Endothelial cell of umbilical vein (primary cell): ENCODE data around the gene RLN3. TPM values are rescaled to one million over a fixed set of nuclear protein-coding genes. Genes with fewer than 3 reads are reported as not detected.

Experiments
- BruUV-seq: library from RNA; stranded (reverse); fragments of 400-500 nt; replicated peaks from 2 replicates; lab custom pipeline; 2021; lab: Mats Ljungman, UMichigan
- CTCF ChIA-PET: fragments of 300-600, 350-600 bp; sonication (Branson Sonifier 250); formaldehyde crosslinking; loops from one replicate; lab custom pipeline; 2021; ENCODE audit warnings: antibody characterized with exemption, inconsistent platforms; lab: Charles Lee
- POLR2A ChIA-PET: fragments of 300-600, 350-600 bp; sonication (Branson Sonifier 250); formaldehyde crosslinking; loops from one replicate; lab custom pipeline; 2021; ENCODE audit warnings: antibody characterized with exemption, inconsistent platforms; lab: Charles Lee
- DNase-seq: peaks from one replicate; pipeline ENCODE4 v3.0.0-alpha.2; 2011; ENCODE audit warnings: low read depth, low spot score
- FAIRE-seq: peaks from 2 replicates; lab custom pipeline; 2011; peaks lifted over from hg19 to GRCh38; lab: Jason Lieb, UNC
- H2AFZ ChIP-seq: 2 replicates; pipeline ENCODE4 v1.6.0; 2012; ENCODE audit warnings: low read depth, low read length, control low read depth, inconsistent platforms
- H3K27ac ChIP-seq: 2 replicates; pipeline ENCODE4 v1.5.1; 2011; ENCODE audit warnings: low read depth, mild to moderate bottlenecking, control low read depth, low read length, moderate library complexity; ENCODE audit not compliant: insufficient read depth
- H3K27me3 ChIP-seq, 2 experiments: 2 replicates each; pipeline versions ENCODE4 v1.6.0 to v1.6.1; 2011; ENCODE audit warnings: low read length in 2 of 2, mixed read lengths in 1 of 2; ENCODE audit not compliant: control insufficient read depth in 2 of 2, insufficient read depth in 2 of 2
- H3K36me3 ChIP-seq, 2 experiments: 2 replicates in 1 of 2; 3 replicates in 1 of 2; pipeline ENCODE4 v1.5.1; 2011; ENCODE audit warnings: low read length in 2 of 2, mild to moderate bottlenecking in 1 of 2, moderate library complexity in 1 of 2; ENCODE audit not compliant: control insufficient read depth in 2 of 2, insufficient read depth in 2 of 2; ENCODE audit errors: extremely low read depth in 1 of 2
- H3K4me1 ChIP-seq: 3 replicates; pipeline ENCODE4 v1.5.1; 2011; ENCODE audit warnings: mild to moderate bottlenecking, low read length; ENCODE audit not compliant: control insufficient read depth, insufficient read depth; ENCODE audit errors: extremely low read depth
- H3K4me2 ChIP-seq: 2 replicates; pipeline ENCODE4 v1.6.1; 2011; ENCODE audit warnings: low read length, control low read depth, mixed read lengths; ENCODE audit not compliant: insufficient read depth
- H3K4me3 ChIP-seq, 3 experiments: fragments of 200-600 bp in 1 of 3; sonication (generic), shearing (Covaris generic) in 1 of 3; replicated peaks in 1 of 3; 2 replicates each; pipeline ENCODE4 v1.5.1; 2011 to 2016; ENCODE audit warnings: control low read depth in 3 of 3, low read length in 3 of 3, mild to moderate bottlenecking in 2 of 3, inconsistent platforms in 1 of 3, low read depth in 1 of 3, moderate library complexity in 1 of 3; ENCODE audit not compliant: insufficient read depth in 1 of 3
- H3K79me2 ChIP-seq: 2 replicates; pipeline ENCODE4 v1.6.0; 2012; ENCODE audit warnings: low read length, inconsistent platforms; ENCODE audit not compliant: control insufficient read depth, insufficient read depth
- H3K9ac ChIP-seq: replicated peaks from 2 replicates; pipeline ENCODE3; 2011; ENCODE audit warnings: low read length, control low read depth; ENCODE audit not compliant: insufficient read depth; ENCODE audit errors: extremely low read depth
- H3K9me1 ChIP-seq: replicated peaks from 3 replicates; pipeline ENCODE4 v1.6.0; 2011; ENCODE audit warnings: mild to moderate bottlenecking, low read length; ENCODE audit not compliant: control insufficient read depth, insufficient read depth; ENCODE audit errors: extremely low read depth
- H3K9me3 ChIP-seq: replicated peaks from 2 replicates; pipeline ENCODE4 v1.5.1; 2012; ENCODE audit warnings: low read length, inconsistent platforms; ENCODE audit not compliant: control insufficient read depth, insufficient read depth
- H4K20me1 ChIP-seq: replicated peaks from 2 replicates; pipeline ENCODE3; 2011; ENCODE audit warnings: mild to moderate bottlenecking, low read length; ENCODE audit not compliant: control insufficient read depth, insufficient read depth; ENCODE audit errors: extremely low read depth
- CTCF ChIP-seq, 2 donors: IDR thresholded peaks; 1 replicate in 1 of 2; 2 replicates in 1 of 2; pipeline ENCODE4 v1.5.1; 2011; ENCODE audit warnings: low read length in 2 of 2, mild to moderate bottlenecking in 2 of 2, moderate library complexity in 2 of 2, control low read depth in 1 of 2, inconsistent platforms in 1 of 2, low read depth in 1 of 2; ENCODE audit not compliant: insufficient read depth in 1 of 2; ENCODE audit errors: extremely low read depth in 1 of 2
- EZH2 ChIP-seq: IDR thresholded peaks from 2 replicates; pipeline ENCODE4 v1.6.1; 2012; ENCODE audit warnings: borderline replicate concordance, low read depth, mild to moderate bottlenecking, moderate library complexity, low read length, inconsistent platforms; ENCODE audit not compliant: severe bottlenecking
- FOS ChIP-seq: IDR thresholded peaks from 2 replicates; pipeline ENCODE4 v1.6.1; 2011; ENCODE audit warnings: mild to moderate bottlenecking, low read length, moderate library complexity, borderline replicate concordance; ENCODE audit not compliant: insufficient read depth
- GATA2 ChIP-seq: IDR thresholded peaks from 2 replicates; pipeline ENCODE4 v1.7.0; 2011; ENCODE audit warnings: low read depth, mild to moderate bottlenecking, moderate library complexity, mixed read lengths, low read length; ENCODE audit not compliant: insufficient read length, insufficient read depth
- JUN ChIP-seq: IDR thresholded peaks from 2 replicates; pipeline ENCODE4 v1.6.1; 2011; ENCODE audit warnings: borderline replicate concordance, low read depth; ENCODE audit not compliant: insufficient read length, insufficient read depth
- MAX ChIP-seq: IDR thresholded peaks from 2 replicates; pipeline ENCODE4 v1.6.1; 2011; ENCODE audit not compliant: insufficient read depth, insufficient read length
- MYC ChIP-seq: IDR thresholded peaks from one replicate; pipeline ENCODE4 v1.6.1; 2011; ENCODE audit warnings: mild to moderate bottlenecking, low read depth, low read length
- POLR2A ChIP-seq: IDR thresholded peaks from 2 replicates; pipeline ENCODE4 v1.6.1; 2012; ENCODE audit warnings: low read depth, mild to moderate bottlenecking, control low read depth, low read length
- POLR2AphosphoS5 ChIP-seq: IDR thresholded peaks from 2 replicates; pipeline ENCODE4 v1.6.1; 2012; ENCODE audit warnings: low read depth, mild to moderate bottlenecking, control low read depth, low read length, moderate library complexity; ENCODE audit not compliant: insufficient read depth
- dilution Hi-C: fragments of 300-500 bp; cut with MboI; formaldehyde crosslinking; loops from one replicate; pipeline ENCODE4 v1.15.0; 2019; ENCODE audit warnings: low sequenced_read_pairs; ENCODE audit not compliant: extremely low pct_ligation_motif_present
- intact Hi-C: fragments of 100-400 bp; cut with micrococcal nuclease; formaldehyde crosslinking; loops from one replicate; pipeline ENCODE4 v1.10.0; 2022
- polyA plus RNA-seq, 4 experiments: library from polyadenylated mRNA; depleted of rRNA in 3 of 4; stranded (reverse) in 3 of 4; unstranded in 1 of 4; fragments of >200 nt; gene quantifications; 2 replicates each; pipeline versions ENCODE4 v1.2.1 to v1.2.3, GENCODE V29; 2011 to 2012; ENCODE audit warnings: missing spikeins in 1 of 4
- total RNA-seq: library from RNA; stranded (reverse); gene quantifications from 2 replicates; pipeline ENCODE4 v1.2.3, GENCODE V29; 2021

The RLN3 gene
- total and polyA plus RNA-seq, 2 donors (not counting 3 experiments of a cell fraction or from before 2014, with no cell fraction given), result not detected

DNA sequence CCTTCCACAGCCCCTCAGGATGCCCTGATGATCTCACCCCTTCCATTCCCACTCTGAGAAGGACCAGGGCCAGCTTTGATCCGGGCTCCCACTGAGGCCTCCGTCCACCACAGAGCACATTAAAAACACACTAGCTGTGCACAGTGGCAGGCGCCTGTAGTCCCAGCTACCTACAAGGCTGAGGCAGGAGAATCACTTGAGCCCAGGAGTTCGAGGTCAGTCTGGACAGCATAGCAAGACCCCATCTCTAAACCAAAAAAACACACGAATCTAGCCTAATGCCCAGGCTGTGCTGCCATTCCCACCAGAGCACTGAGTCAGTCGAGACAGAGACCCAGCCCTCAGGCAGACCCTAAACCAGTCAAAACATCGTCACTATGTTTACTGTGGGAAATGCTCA, 35.9 kb upstream of the RLN3 start:
- Histone ChIP-seq H3K27ac (no peak overlapping the region), H3K9me3 (no peaks in the 10 kb centered on the region), H3K9ac (no peak overlapping the region), H3K9me1 (no peaks in the 10 kb centered on the region), H3K4me1 (peaks cover 8% of the 10 kb centered on the region), H4K20me1 (no peaks in the 10 kb centered on the region), H3K79me2 (no peaks in the 10 kb centered on the region), H3K36me3 (peaks cover 0 to 1% of the 10 kb centered on the region in 2 experiments), H3K27me3 (no peaks in the 10 kb centered on the region), H2AFZ (no peak overlapping the region), H3K4me3 (no peak overlapping the region), H3K4me2 (no peak overlapping the region)
- intact Hi-C loops (no loop called here), dilution Hi-C loops (no loop called here)
- POLR2A ChIA-PET, result no interaction called here
- BruUV-seq, result no TSS peak
- no peak for TF ChIP-seq JUN
- TF ChIP-seq MAX, result no peak
- FAIRE-seq (no peak), DNase-seq (no peak)
- CTCF ChIA-PET, result interaction anchor here (0.9 kb wide), 1 partner anchor 56 kb away, joined by 3 read pairs; no protein-coding TSS in a partner anchor

GRCh38 chr19:13993590-13994300, 34.2 kb upstream of the RLN3 start:
- no peak for DNase-seq
- Histone ChIP-seq H4K20me1 (no peaks in the 10 kb centered on the region), H3K36me3 (peaks cover 0 to 7% of the 10 kb centered on the region in 2 experiments), H3K4me2 (no peak overlapping the region), H3K27ac (no peak overlapping the region), H3K9me1 (no peaks in the 10 kb centered on the region), H3K27me3 (no peaks in the 10 kb centered on the region), H2AFZ (no peak overlapping the region), H3K79me2 (peaks cover 2% of the 10 kb centered on the region), H3K4me1 (no peaks in the 10 kb centered on the region), H3K9ac (no peak overlapping the region), H3K9me3 (no peaks in the 10 kb centered on the region), H3K4me3 (no peak overlapping the region)
- intact Hi-C loops, result no loop called here
- TF ChIP-seq GATA2 (no peak), EZH2 (no peak), MYC (no peak), POLR2AphosphoS5 (no peak), JUN (no peak), CTCF (IDR thresholded peaks at IDR 0.05; ENCODE audit: extremely low read depth in 1 of 2, insufficient read depth in 1 of 2, low read depth in 1 of 2, low read length in 2 of 2) (no peak), POLR2A (no peak), MAX (no peak), FOS (no peak)
- ChIA-PET POLR2A (no interaction called here), CTCF (interaction anchor here (0.9 to 1.6 kb wide), 4 partner anchors 15 to 79 kb away, joined by 3 to 4 read pairs (median 4); partner anchors contain the start of gene MISP3)
- dilution Hi-C loops, result no loop called here
- no peak for FAIRE-seq
- BruUV-seq, result no TSS peak
